HG03354 (cell line): ENCODE data around the gene ITGB1.
A peak's percentile ranks its signal among the peaks of the same experiment; 100 is the strongest.
"Not testable (repeated sequence)": the region's sequence is repeated elsewhere in the genome, so short reads cannot be mapped to it uniquely, and the experiment has no call there.

Source experiments
- ATAC-seq: cut with Tn5 transposase; IDR thresholded peaks from one replicate; pipeline ENCODE4 v1.9.1; 2021; ENCODE audit warnings: mild to moderate bottlenecking; ENCODE audit not compliant: unreplicated experiment, poor library complexity, severe bottlenecking

Gene ITGB1

GRCh38 chr10:32981760-32982159 lies 23.7 kb upstream of the ITGB1 start:
- ATAC-seq = no peak

GRCh38 chr10:32980558-32981468 lies 22.8 kb upstream of the ITGB1 start:
- ATAC-seq = peak; percentile 97

- ATAC-seq = peak; percentile 2
Measured at GRCh38 chr10:32980242-32980557, 22.2 kb upstream of the ITGB1 start.

DNA sequence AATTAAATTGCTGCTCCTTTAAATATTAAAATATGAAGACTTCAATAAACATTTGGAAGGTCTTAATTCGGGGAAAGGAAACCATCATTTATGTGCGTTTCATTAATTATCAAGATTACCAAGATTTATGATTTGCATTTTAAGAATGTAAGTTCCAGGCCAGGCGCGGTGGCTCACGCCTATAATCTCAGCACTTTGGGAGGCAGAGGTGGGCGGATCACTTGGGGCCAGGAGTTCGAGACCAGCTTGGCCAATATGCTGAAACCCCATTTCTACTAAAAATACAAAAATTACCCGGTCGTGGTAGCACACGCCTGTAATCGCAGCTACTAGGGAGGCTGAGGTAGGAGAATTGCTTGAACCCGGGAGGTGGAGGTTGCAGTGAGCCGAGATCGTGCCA lies 21.7 kb upstream of the ITGB1 start:
- not testable (repeated sequence) for ATAC-seq

- ATAC-seq = no peak
Measured at GRCh38 chr10:32979041-32979440, 21.0 kb upstream of the ITGB1 start.

- ATAC-seq = not testable (repeated sequence)
Measured at GRCh38 chr10:32977846-32978809, 20.1 kb upstream of the ITGB1 start.

DNA sequence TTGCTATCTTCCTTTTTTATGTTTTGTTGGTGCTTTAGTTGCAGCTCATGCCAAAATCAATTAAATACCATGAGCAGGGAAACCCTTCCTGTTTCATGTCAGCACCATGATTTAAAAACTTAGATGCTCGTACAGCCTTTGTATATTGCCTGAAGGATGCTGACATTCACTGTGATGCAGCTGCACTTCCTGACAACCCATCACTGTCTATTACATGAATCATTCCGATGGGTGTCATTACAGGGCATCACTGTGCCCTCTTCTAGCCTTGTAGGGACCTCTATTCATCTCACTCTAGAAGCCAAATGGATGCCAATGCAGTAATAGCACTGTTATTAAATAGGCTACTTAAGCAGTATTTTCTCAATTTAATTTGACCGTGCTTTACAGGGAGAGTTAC lies 18.3 kb upstream of the ITGB1 start:
- no peak for ATAC-seq

- ATAC-seq = peak; percentile 63
Measured at GRCh38 chr10:32972929-32973328, 14.9 kb upstream of the ITGB1 start.

DNA sequence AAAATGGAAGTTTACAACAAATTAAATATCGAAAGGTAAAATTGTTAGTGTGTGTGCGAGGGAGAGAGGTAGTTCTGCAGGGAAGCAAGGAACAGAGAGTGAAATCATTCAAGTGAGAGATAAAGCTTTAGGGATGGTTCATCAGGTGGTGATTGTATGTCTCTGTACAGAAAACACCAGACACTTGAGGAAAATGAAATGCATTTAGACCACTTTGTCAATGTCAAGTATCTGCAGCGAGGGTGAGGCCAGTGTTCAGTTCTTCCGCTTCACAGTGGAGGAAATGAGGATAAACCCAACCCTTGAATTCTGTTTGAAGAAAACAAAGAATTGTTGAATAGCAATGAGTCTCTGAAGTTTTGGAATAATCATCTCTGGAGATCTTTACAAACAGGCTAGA lies 14.4 kb upstream of the ITGB1 start:
- ATAC-seq = no peak

DNA sequence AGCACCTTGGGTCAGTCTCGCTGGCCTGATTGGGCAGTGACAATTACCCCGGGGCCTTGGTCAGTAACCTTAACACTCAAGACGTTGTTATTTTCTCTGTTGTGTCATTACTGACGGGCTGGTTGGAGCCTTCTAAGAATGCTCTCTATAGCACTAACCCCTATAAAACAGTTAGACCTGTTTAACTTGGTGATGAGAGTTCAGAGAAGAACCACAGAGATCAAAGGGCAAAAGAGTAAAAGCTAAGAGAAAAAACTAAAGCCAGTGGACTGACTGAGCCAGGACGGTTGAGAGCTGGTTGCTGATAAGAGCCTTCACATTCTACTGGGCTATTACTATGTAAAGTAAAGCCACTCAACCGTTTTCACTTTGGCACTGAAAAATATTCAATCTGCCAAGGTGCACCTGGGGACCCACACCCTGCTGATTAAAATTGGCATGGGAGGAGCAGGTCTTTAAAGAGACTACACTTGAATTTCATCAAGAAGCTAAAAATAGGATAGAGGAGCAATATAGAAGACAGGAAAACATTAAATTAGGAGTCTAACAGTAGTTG lies 13.6 kb upstream of the ITGB1 start:
- peak; percentile 45 for ATAC-seq

- no peak for ATAC-seq
Measured at GRCh38 chr10:32970910-32971309, 12.9 kb upstream of the ITGB1 start.

DNA sequence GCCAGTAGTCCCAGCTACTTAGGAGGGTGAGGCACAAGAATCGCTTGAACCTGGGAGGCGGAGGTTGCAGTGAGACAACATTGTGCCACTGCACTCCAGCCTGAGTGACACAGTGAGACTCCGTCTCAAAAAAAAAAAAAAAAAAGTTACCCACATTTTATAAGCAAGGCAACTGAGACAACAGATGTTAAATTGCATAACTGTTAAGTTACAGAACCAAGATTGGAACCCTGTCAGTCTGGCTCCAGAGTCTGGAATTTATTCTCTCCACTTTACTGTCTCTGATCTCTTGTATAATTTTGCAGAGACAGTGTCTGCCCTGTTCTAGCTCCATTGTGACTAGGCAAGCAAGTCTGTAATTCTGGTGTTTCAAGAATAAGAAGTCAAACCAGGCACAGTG lies 6.2 kb upstream of the ITGB1 start:
- no peak for ATAC-seq

- no peak for ATAC-seq
Measured at GRCh38 chr10:32963096-32963495, 5.1 kb upstream of the ITGB1 start.

DNA sequence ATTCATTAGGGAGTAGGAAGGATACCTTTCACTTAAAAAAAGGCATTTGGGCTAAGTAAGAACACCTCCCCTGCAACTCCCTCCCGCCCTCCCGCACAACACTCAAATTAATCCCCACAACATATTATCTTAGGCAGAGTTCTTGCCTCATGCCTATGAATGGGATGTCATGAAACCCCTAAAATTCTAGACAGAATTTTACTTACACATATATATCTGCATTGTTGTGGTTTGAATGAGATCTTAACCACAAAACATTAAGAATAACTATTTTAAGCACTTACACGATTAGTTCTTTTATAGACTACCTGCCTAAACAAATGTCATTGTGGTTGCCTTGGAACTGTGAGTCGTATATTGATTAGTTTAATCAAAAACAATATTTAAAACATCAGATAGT lies 4.5 kb upstream of the ITGB1 start:
- ATAC-seq = no peak

DNA sequence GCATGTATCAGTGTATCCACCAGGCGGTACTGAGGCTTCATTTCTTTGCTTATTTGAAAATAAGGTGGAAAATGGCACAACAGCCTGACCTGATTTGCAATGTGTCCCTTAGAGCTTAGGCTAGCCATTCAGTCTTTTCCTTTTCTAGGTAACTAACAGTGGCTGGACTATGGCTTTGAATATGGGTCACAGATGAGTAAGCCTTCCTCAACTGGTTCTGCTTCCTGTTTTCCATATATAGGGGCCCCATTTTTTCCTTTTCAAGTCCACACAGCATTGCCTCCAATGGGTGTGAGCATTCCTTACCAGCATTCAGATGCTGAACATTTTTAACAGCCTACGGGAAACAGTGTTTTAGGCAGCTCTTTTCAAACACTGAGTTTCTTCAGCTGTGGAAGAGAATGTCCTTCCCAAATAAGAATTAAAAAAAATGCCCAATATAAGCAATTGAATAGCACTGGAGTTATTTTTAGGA lies 3.9 kb upstream of the ITGB1 start:
- no peak for ATAC-seq

DNA sequence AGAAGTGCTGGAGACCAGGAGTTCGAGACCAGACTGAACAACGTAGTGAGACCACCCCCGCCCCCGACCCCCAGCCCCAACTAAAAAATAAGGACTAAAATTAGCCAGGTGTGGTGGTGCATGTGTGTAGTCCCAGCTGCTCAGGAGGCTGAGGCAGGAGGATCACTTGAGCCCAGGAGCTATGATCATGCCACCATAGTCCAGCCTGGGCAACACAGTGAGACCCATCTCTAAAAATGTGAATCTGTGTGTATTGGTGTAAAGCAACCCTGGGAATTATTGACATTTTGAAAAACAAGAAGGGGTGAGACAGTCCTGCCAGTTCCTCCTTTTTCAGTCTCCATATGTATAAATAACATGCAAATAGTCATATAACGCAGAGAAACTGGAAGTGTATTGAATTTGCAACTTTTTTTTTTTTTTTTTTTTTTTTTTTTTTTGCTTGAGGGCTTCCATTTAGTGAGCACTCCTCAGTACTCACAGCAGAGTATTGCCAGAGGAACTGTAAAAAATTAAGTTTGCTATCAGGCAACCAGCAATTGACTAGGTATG lies 3.4 kb upstream of the ITGB1 start:
- no peak for ATAC-seq

GRCh38 chr10:32960022-32960421 lies 2.0 kb upstream of the ITGB1 start:
- no peak for ATAC-seq

- ATAC-seq = peak; percentile 37
Measured at GRCh38 chr10:32959006-32959920, 1.2 kb upstream of the ITGB1 start.
